KOPT-K1 (cell line): ENCODE results near the gene RSPO4.
"Not testable (repeated sequence)": the region's sequence is repeated elsewhere in the genome, so short reads cannot be mapped to it uniquely, and the experiment has no call there.

Source experiments
- H3K27ac ChIP-seq: fragments of 200-600 bp; sonication (generic); 2 replicates; pipeline ENCODE4 v1.5.1; 2016; ENCODE audit warnings: antibody characterized with exemption, mild to moderate bottlenecking, low read depth, low read length; ENCODE audit not compliant: poor library complexity, severe bottlenecking
- H3K36me3 ChIP-seq: fragments of 200-600 bp; sonication (generic); 2 replicates; pipeline ENCODE4 v1.5.1; 2017; ENCODE audit warnings: antibody characterized with exemption, mild to moderate bottlenecking, low read length, moderate library complexity; ENCODE audit not compliant: insufficient read depth
- H3K9me3 ChIP-seq: fragments of 200-600 bp; sonication (generic); 2 replicates; pipeline ENCODE4 v1.5.1; 2017; ENCODE audit warnings: antibody characterized with exemption, low read length, mild to moderate bottlenecking; ENCODE audit not compliant: insufficient read depth, poor library complexity, severe bottlenecking

RSPO4 gene

DNA sequence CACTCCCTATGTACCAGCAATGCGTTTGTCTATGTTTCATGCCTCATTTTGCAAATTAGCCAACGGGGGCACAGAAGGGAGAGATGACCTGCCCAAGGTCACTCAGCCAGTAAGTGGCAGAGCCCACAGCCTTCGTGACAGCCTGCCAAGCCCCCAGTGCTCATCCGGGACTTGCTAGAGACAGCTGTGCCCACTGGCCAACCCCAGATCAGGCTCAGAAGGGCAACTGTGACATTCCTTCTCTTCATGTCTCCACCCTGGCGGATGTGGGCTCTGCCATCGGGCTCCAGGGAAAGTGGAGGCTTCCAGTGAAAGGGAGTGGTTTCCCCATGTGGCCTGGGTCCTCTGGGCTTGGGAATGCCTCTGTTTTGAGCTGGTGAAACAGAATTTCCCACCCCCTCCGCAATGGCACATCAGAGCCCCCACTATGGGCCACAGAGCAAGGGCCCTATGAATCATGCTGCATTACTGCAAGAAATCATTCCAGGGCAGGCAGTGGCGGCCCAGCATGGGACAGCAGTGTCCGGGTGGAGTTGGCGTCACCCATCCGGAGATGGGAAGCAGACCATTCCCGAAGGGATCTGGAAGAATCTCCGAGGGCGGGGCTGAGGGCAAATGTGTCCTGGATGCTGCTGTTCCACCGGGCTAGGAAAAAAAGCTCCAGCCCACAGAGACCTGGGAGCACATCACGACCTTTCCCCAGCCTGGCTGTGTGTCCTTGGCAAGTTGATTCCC lies 9.1 kb downstream of the RSPO4 start:
- Histone ChIP-seq H3K27ac (no peak overlapping the region), H3K9me3 (no peaks in the 10 kb centered on the region), H3K36me3 (no peaks in the 10 kb centered on the region)

DNA sequence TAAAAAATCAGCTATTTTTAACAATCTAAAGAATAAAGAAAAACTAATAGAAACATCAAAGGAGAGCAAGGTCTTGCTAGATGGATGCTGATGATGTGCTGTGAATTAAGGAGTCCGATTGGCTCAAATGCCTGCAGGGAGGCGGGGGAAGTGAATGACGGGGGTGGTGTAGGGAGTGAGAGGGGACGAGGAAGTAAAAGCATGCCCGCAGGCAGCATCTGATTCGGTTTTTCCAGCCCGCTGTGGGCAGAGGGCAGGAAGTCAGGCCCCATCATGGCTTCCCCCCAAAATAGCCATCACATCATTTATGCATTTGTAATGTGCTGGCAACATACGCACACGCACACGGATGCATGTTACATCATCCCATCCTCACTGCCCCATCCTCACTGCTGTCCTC lies 10.3 kb downstream of the RSPO4 start:
- no peaks in the 10 kb centered on the region for H3K9me3 ChIP-seq
- H3K36me3 ChIP-seq, result no peaks in the 10 kb centered on the region
- no peak overlapping the region for H3K27ac ChIP-seq

DNA sequence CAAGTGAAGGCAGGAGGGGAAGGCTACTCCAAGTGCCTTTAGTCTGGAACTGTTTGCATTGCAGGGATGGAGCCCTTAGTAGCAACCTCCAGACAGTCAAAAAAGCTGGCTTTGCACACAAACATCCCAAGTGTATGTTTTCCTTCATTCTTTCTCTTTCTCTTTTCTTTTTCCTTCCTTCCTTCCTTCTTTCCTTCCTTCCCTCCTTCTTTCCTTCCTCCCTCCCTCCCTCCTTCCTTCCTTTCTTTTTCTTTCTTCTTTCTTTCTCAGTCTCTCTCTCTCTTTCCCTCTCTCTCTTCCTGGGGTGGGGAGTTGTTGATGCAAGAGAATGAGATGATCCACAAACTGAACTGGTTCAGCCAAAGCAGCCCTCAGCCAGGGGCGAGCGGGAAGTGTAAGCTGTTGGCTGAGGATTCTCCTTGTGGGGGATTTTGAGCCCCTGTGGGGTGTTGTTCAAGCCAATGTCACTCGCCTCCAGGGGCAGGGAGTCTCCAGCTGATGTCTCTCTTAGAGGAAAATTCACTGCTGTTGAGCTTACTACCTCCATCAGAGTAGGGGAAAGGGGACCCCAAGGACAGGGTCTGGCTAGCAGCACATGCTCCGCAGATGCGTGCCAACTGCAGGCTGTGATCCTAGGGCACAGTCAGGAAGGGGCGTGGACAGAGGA lies 11.7 kb downstream of the RSPO4 start:
- Histone ChIP-seq H3K9me3 (no peaks in the 10 kb centered on the region), H3K27ac (no peak overlapping the region), H3K36me3 (no peaks in the 10 kb centered on the region)

DNA sequence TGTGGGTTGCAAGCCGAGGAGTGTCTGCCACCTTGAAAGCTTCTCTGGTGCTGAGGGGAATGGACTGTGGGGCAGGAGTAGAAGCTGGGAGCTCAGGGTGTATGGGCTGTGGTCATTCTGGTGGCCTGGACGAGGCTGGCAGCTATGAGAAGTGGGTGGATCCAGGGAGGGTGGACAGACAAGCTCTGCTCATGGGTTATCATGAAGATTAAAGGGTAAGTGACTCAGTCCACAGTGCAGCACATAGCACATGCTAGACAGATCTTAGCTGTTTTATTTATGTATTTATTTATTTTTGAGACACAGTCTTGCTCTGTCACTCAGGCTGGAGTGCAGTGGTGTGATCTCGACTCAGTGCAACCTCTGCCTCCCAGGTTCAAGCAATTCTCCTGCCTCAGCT lies 13.8 kb downstream of the RSPO4 start:
- Histone ChIP-seq H3K36me3 (no peaks in the 10 kb centered on the region), H3K9me3 (no peaks in the 10 kb centered on the region)

GRCh38 chr20:987677-988076 lies 14.4 kb downstream of the RSPO4 start:
- Histone ChIP-seq H3K27ac (no peak overlapping the region), H3K9me3 (no peaks in the 10 kb centered on the region), H3K36me3 (no peaks in the 10 kb centered on the region)

More for the DNA sequence above, 13.8 kb downstream of the RSPO4 start:
- H3K27ac ChIP-seq, result no peak overlapping the region

DNA sequence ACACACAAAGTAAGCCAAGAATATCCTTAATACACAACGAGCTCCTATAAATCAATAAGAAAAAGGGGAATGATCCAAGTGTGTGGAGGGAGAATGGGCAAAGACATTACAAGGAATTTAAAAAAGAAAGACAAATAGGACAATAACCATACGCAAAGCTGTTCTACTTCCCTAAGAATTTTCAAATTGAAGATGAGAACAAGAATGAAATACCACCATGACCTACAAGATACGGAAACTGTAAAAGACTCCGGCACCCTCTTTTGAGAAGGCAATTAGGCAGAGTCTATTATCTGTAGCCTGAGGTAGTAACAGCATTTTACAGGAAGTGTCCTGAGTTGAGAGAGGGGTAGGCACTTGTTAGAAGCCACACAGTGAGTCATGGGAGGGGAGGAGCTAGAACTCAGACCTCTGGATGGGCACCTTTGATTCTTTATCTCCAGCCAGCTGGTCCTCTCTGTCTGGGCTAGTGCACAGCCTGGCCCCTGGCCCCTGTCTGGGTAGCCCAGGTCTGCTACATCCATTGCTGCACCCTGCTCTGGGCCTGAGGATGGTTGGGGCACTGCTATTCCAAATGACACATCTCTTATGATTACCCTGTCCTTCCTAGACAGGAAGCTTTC lies 15.3 kb downstream of the RSPO4 start:
- Histone ChIP-seq H3K27ac (no peak overlapping the region), H3K36me3 (no peaks in the 10 kb centered on the region), H3K9me3 (no peaks in the 10 kb centered on the region)

DNA sequence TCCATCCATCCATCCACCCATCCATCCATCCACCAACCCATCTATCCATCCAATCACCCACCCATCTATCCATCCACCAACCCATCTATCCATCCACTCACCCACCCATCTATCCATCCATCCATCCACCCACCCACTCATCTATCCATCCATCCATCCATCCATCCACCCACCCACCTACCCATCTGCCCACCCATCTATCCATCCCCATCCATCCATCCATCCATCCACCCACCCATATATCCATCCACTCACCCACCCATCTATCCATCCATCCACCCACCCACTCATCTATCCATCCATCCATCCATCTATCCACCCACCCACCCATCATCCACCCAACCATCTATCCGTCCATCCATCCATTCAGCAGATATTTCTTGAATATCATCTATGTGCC lies 17.1 kb downstream of the RSPO4 start:
- H3K36me3 ChIP-seq, H3K9me3 ChIP-seq, H3K27ac ChIP-seq: not testable (repeated sequence)

- Histone ChIP-seq H3K36me3 (no peaks in the 10 kb centered on the region), H3K27ac (no peak overlapping the region), H3K9me3 (no peaks in the 10 kb centered on the region)
Measured at GRCh38 chr20:982754-983153, 19.4 kb downstream of the RSPO4 start.

DNA sequence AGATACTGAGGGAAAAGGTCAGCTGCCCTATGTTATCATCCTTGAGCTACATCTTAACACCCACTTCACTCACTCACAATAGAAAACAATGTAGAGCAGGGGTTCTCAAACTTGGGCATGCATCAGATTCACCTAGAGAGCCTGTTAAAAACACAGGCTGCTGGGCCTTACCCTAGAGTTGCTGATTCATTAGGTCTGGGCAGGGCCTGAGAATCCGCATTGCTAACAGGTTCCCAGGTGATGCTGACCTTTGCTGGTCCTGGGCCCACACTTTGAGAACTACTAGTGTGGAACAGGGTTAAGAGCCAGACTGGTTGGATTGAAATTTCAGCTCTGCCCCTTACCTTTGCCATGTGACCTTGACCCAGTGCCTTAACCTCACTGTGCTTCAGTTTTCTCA lies 25.1 kb downstream of the RSPO4 start:
- Histone ChIP-seq H3K36me3 (no peaks in the 10 kb centered on the region), H3K27ac (no peak overlapping the region), H3K9me3 (no peaks in the 10 kb centered on the region)

DNA sequence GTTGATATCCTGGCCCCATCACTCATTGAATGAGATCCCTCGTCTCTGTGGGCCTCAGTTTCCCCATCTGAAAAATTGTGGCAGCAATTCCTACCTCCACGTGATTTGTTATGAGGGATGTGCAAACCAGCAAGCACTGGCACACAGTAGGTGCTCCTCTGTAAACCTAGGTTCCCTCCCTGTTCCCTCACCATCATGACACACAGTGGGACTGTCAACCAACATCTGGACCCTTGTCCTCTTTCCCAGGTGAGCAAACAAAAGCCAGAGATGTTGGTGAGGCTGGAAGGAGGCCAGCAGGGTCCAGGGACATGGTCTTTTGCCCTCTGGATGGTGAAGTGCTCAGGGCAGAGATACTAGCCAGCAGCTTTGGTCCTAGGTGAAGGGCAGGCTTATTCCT lies 26.1 kb downstream of the RSPO4 start:
- no peaks in the 10 kb centered on the region for H3K9me3 ChIP-seq
- H3K27ac ChIP-seq, result no peak overlapping the region
- no peaks in the 10 kb centered on the region for H3K36me3 ChIP-seq

DNA sequence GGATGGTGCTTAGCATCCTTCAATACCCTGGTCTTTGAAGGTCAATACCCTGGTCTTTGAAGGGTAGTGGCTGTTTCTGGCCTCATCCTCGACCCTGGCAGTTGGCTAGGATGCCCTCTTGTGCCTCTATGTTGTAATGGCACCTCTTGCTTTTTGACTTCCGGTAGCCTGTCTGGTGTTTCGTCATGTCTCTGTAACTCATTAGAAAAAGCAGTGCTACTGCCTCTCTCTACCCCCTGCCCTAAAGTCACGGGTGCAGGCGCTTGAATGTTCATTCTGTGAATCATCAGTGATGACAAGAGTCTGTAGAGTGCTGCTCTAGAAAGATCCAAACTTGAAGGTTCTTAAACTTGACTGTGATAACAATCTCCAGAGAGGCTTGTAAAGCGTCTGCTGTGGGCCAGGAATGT lies 28.3 kb downstream of the RSPO4 start:
- Histone ChIP-seq H3K27ac (no peak overlapping the region), H3K9me3 (no peaks in the 10 kb centered on the region), H3K36me3 (no peaks in the 10 kb centered on the region)

DNA sequence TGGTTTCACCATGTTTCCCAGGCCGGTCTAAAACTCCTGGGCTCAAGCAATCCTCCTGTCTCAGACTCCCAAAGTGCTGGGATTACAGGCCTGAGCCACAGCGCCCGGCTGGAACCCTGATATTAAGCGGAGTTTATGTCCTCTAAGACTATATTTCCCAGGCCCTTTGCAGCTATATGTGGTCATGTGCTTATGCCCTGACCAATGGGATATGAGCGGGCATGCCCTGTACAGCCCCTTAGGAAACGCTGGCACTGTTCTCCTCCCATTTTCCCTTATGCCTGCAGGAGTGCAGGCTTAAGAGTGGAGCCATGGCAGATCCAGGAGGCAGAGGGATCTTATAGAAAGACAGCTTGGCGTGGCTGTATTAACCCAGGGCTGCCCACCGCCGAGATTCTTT lies 29.9 kb downstream of the RSPO4 start:
- H3K9me3 ChIP-seq, result no peaks in the 10 kb centered on the region
- no peak overlapping the region for H3K27ac ChIP-seq
- H3K36me3 ChIP-seq, result no peaks in the 10 kb centered on the region

GRCh38 chr20:971346-971745 lies 30.8 kb downstream of the RSPO4 start:
- Histone ChIP-seq H3K27ac (no peak overlapping the region), H3K9me3 (no peaks in the 10 kb centered on the region), H3K36me3 (no peaks in the 10 kb centered on the region)

- H3K36me3 ChIP-seq, result no peaks in the 10 kb centered on the region
- H3K9me3 ChIP-seq, result no peaks in the 10 kb centered on the region
- no peak overlapping the region for H3K27ac ChIP-seq
Measured at GRCh38 chr20:969868-970267, 32.2 kb downstream of the RSPO4 start.

GRCh38 chr20:967796-968742 lies 34.0 kb downstream of the RSPO4 start:
- H3K36me3 ChIP-seq, result no peaks in the 10 kb centered on the region
- no peaks in the 10 kb centered on the region for H3K9me3 ChIP-seq
- H3K27ac ChIP-seq, result no peak overlapping the region
